Measurements from ENCODE around the gene CC2D2A.

GRCh38 chr4:15420642-15421041 is 49.0 kb upstream of the CC2D2A start:
- TF ChIP-seq CTCF (IDR thresholded peaks at IDR 0.05; ENCODE audit: low read depth, low read length) (no peak), POLR2A (IDR thresholded peaks at IDR 0.05; ENCODE audit: extremely low read depth, insufficient read length) (no peak), MYC (IDR thresholded peaks at IDR 0.05; ENCODE audit: low read depth, low read length) (no peak)
